Chondrocyte (in vitro differentiated cells): ENCODE measurements around the gene SKP1. TPM values are rescaled to one million over a fixed set of nuclear protein-coding genes. Genes with fewer than 3 reads are reported as not detected.
A peak's percentile ranks its signal among the peaks of the same experiment; 100 is the strongest.
"Not testable (repeated sequence)": the region's sequence is repeated elsewhere in the genome, so short reads cannot be mapped to it uniquely, and the experiment has no call there.

Experiments used
- DNase-seq: peaks from one replicate; pipeline ENCODE4 v3.0.0; 2021; ENCODE audit warnings: mixed read lengths, low spot score
- H3K27ac Mint-ChIP-seq: one replicate; pipeline ENCODE4 v1.8.0; 2021; ENCODE audit warnings: mild to moderate bottlenecking, moderate library complexity, mixed read lengths; ENCODE audit not compliant: unreplicated experiment
- H3K27me3 Mint-ChIP-seq: 2 replicates; pipeline ENCODE4 v1.8.0; 2021; ENCODE audit warnings: low read depth, mixed read lengths
- H3K36me3 Mint-ChIP-seq: 2 replicates; pipeline ENCODE4 v1.8.0; 2021; ENCODE audit warnings: low read depth, mixed read lengths
- H3K4me1 Mint-ChIP-seq: 2 replicates; pipeline ENCODE4 v1.8.0; 2021; ENCODE audit warnings: low read depth, mild to moderate bottlenecking, mixed read lengths
- H3K4me3 Mint-ChIP-seq: one replicate; pipeline ENCODE4 v1.8.0; 2021; ENCODE audit warnings: mild to moderate bottlenecking, moderate library complexity, mixed read lengths; ENCODE audit not compliant: unreplicated experiment
- H3K9me3 Mint-ChIP-seq: 2 replicates; pipeline ENCODE4 v1.8.0; 2021; ENCODE audit warnings: low read depth, mixed read lengths
- total RNA-seq: library from RNA; stranded (reverse); gene quantifications from 3 replicates; pipeline ENCODE4 v1.2.1, GENCODE V29; 2021
- TF ChIP-seq, protein P1 (sequence below): fragments of 200-600 bp; sonication (generic); IDR thresholded peaks from 2 replicates; pipeline ENCODE4 v1.5.0; 2021; ENCODE audit warnings: antibody characterized with exemption, mild to moderate bottlenecking, moderate library complexity

SKP1 gene
- total RNA-seq, 1 donor from 2014 or later = 256 TPM

DNA sequence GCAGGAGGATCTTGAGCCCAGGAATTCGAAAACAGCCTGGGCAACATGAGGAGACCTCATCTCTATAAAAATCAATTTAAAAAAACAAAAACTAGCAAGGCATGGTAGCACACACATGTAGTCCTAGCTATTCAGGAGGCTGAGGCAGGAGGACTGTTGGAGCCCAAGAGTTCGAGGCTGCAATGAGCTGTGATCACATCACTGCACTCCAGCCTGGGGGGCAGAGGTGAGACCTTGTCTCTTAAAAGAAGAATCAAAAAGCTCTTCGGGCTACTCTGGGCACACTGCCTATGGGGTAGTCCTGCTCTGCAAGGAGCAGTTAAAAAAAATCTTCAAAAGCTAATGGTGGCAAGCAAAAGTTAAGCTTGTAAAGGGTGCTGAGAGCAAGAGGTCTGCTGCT, 23.5 kb downstream of the SKP1 start:
- peak; percentile 41 for DNase-seq
- Mint-ChIP-seq H3K4me3 (no peak overlapping the region), H3K27ac (no peak overlapping the region), H3K4me1 (peaks cover 26% of the 10 kb centered on the region), H3K36me3 (peaks cover 34% of the 10 kb centered on the region), H3K9me3 (no peaks in the 10 kb centered on the region), H3K27me3 (no peaks in the 10 kb centered on the region)
- TF ChIP-seq, protein P1, sequence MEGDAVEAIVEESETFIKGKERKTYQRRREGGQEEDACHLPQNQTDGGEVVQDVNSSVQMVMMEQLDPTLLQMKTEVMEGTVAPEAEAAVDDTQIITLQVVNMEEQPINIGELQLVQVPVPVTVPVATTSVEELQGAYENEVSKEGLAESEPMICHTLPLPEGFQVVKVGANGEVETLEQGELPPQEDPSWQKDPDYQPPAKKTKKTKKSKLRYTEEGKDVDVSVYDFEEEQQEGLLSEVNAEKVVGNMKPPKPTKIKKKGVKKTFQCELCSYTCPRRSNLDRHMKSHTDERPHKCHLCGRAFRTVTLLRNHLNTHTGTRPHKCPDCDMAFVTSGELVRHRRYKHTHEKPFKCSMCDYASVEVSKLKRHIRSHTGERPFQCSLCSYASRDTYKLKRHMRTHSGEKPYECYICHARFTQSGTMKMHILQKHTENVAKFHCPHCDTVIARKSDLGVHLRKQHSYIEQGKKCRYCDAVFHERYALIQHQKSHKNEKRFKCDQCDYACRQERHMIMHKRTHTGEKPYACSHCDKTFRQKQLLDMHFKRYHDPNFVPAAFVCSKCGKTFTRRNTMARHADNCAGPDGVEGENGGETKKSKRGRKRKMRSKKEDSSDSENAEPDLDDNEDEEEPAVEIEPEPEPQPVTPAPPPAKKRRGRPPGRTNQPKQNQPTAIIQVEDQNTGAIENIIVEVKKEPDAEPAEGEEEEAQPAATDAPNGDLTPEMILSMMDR = no peak

DNA sequence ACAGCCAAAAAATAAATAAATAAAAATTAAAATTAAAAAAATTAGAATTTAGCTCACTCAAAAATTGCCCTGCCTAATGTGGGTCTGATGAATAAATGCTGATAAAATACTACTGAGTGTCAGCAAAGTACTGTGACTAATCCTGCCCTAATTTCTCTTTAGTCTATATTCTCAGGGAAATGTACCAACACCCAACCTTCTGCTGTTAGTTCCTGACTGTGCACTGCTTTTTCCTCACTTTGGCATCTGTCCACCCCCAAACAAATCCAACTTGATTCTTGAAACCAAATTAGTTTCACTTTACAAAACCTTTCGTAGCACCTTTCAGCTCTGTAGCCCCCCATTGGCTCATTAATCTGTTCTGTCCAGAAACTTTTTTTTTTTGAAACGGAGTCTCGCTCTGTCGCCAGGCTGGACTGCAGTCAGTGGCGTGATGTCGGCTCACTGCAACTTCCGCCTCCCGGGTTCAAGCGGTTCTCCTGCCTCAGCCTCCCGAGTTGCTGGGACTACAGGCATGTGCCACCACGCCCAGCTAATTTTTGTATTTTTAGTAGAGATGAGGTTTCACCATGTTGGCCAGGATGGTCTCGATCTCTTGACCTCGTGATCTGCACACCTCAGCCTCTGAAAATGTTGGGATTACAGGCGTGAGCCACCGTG, 24.4 kb downstream of the SKP1 start:
- not testable (repeated sequence) for H3K27me3 Mint-ChIP-seq, H3K9me3 Mint-ChIP-seq, H3K4me3 Mint-ChIP-seq, H3K27ac Mint-ChIP-seq
- DNase-seq = peak; percentile 34
- H3K36me3 Mint-ChIP-seq = peaks cover 26% of the 10 kb centered on the region
- peaks cover 30% of the 10 kb centered on the region for H3K4me1 Mint-ChIP-seq

DNA sequence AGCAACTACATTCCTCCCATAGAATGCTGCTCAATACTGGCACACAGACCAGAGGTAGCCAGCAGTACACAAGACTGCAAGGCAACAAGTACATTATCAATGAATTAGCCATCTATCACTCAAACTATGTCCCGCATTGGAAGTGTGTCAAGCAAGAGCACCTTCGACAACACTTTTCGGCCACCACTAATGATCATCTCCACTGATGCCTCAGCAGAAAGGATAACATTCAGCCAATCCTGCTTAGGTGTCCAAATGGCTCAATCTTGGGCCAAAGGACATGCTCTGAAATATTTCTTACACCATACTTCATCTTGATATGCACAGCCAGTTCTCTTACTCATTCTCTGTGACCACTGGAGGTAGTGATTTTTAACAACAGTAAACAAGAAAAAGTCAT, 25.0 kb downstream of the SKP1 start:
- no peak overlapping the region for H3K4me3 Mint-ChIP-seq
- H3K27me3 Mint-ChIP-seq = no peaks in the 10 kb centered on the region
- DNase-seq = no peak
- H3K27ac Mint-ChIP-seq = no peak overlapping the region
- H3K4me1 Mint-ChIP-seq = peaks cover 30% of the 10 kb centered on the region
- peaks cover 27% of the 10 kb centered on the region for H3K36me3 Mint-ChIP-seq
- H3K9me3 Mint-ChIP-seq = no peaks in the 10 kb centered on the region
- TF ChIP-seq, protein P1 = no peak

DNA sequence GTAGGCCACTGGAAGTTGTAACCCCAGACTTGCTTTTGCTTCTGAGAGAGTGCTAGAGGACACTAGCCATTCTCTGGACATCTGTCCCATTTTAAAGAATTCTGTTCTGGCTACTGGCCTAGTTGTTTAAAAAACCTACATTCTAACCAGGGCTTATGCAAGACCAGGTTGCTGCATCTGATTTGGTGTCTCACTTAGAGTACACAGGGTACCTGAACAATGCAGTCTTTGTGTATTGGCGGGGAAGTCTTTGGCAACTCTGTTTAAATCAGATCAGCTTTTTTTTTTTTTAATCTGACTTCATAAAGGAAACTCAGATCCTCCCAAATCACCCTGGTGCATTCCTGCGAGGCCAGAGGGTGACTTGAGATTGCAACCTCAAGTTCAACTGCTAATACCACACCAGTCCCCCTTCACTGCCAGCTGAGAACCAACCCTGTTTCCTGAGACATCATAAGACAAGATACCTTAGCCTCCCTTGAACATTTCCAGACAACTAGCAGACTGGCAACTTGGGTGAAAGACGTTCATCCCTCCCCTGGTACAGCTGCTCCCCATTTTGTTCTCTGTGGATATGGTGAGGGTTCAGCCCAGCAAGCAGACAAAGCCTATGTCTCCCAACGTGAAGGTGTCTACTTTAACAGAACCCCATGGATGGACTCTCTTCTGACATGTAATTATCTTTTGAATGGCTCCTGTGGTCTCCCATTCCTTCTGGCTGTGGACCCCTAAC, 27.0 kb downstream of the SKP1 start:
- TF ChIP-seq, protein P1 = no peak
- no peak overlapping the region for H3K4me3 Mint-ChIP-seq

DNA sequence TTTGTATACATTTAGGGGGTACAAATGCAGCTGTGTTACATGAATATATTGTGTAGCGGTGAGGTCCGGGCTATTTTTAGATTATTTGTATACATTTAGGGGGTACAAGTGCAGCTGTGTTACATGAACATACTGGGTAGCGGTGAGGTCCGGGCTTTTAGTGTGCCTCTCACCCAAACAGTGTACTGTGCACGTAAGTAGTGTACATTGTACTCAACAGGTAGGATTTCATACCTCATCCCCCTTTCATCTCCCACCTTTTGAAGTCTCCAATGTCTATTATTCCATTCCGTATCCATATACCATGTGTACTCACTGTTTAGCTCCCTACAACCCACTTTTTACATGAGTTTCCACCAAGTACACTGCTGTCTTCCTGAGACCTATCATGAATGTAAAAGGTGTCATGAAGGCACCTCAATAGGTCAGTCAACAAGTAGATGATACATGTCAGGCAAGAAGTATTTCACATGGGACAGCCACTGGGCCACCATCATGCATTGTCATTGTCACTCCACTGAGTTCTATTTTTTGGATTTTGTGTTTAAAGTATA, 27.7 kb downstream of the SKP1 start:
- TF ChIP-seq, protein P1 = no peak
- no peak overlapping the region for H3K4me3 Mint-ChIP-seq
- H3K27ac Mint-ChIP-seq = no peak overlapping the region
- no peak for DNase-seq
- H3K36me3 Mint-ChIP-seq = peaks cover 17% of the 10 kb centered on the region
- H3K4me1 Mint-ChIP-seq = peaks cover 30% of the 10 kb centered on the region
- H3K27me3 Mint-ChIP-seq = no peaks in the 10 kb centered on the region
- no peaks in the 10 kb centered on the region for H3K9me3 Mint-ChIP-seq

More for the DNA sequence above, 27.0 kb downstream of the SKP1 start:
- peaks cover 30% of the 10 kb centered on the region for H3K4me1 Mint-ChIP-seq
- H3K36me3 Mint-ChIP-seq = peaks cover 17% of the 10 kb centered on the region
- H3K27ac Mint-ChIP-seq = peak overlapping the region; percentile 55
- H3K27me3 Mint-ChIP-seq = no peaks in the 10 kb centered on the region
- no peak for DNase-seq
- H3K9me3 Mint-ChIP-seq = no peaks in the 10 kb centered on the region
